ENCODE data around the gene CDC42.

DNA sequence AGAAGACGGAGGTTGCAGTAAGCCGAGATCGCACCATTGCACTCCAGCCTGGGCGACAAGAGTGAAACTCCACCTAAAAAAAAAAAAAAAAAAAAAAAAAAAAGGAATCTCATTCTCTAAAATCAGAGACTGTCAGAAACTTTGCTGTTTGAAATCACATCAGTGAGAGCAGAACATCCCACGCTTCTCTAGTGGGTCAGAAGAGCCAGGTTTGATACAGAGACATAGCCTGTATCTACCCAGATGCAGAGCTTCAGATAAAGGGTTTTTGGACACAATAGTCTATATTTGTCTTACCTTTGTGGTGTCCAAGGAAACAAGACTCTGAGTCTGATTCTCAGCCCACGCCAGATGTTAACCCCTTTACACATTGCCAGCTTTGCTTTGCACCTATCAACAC is 31.4 kb upstream of the CDC42 start:
- no peak for TF ChIP-seq ZZZ3 (IDR thresholded peaks at IDR 0.05; ENCODE audit: control insufficient read depth, insufficient read length, low read depth)
- TF ChIP-seq GABPA (IDR thresholded peaks at IDR 0.05; ENCODE audit: low read depth), result no peak
- TF ChIP-seq, protein P1, sequence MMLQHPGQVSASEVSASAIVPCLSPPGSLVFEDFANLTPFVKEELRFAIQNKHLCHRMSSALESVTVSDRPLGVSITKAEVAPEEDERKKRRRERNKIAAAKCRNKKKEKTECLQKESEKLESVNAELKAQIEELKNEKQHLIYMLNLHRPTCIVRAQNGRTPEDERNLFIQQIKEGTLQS (IDR thresholded peaks at IDR 0.05; ENCODE audit: borderline replicate concordance, extremely low read depth, low read depth, low read length), result no peak
- TF ChIP-seq, protein P2, sequence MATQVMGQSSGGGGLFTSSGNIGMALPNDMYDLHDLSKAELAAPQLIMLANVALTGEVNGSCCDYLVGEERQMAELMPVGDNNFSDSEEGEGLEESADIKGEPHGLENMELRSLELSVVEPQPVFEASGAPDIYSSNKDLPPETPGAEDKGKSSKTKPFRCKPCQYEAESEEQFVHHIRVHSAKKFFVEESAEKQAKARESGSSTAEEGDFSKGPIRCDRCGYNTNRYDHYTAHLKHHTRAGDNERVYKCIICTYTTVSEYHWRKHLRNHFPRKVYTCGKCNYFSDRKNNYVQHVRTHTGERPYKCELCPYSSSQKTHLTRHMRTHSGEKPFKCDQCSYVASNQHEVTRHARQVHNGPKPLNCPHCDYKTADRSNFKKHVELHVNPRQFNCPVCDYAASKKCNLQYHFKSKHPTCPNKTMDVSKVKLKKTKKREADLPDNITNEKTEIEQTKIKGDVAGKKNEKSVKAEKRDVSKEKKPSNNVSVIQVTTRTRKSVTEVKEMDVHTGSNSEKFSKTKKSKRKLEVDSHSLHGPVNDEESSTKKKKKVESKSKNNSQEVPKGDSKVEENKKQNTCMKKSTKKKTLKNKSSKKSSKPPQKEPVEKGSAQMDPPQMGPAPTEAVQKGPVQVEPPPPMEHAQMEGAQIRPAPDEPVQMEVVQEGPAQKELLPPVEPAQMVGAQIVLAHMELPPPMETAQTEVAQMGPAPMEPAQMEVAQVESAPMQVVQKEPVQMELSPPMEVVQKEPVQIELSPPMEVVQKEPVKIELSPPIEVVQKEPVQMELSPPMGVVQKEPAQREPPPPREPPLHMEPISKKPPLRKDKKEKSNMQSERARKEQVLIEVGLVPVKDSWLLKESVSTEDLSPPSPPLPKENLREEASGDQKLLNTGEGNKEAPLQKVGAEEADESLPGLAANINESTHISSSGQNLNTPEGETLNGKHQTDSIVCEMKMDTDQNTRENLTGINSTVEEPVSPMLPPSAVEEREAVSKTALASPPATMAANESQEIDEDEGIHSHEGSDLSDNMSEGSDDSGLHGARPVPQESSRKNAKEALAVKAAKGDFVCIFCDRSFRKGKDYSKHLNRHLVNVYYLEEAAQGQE (IDR thresholded peaks at IDR 0.05; ENCODE audit: low read depth, low read length), result no peak
- TF ChIP-seq, protein P3, sequence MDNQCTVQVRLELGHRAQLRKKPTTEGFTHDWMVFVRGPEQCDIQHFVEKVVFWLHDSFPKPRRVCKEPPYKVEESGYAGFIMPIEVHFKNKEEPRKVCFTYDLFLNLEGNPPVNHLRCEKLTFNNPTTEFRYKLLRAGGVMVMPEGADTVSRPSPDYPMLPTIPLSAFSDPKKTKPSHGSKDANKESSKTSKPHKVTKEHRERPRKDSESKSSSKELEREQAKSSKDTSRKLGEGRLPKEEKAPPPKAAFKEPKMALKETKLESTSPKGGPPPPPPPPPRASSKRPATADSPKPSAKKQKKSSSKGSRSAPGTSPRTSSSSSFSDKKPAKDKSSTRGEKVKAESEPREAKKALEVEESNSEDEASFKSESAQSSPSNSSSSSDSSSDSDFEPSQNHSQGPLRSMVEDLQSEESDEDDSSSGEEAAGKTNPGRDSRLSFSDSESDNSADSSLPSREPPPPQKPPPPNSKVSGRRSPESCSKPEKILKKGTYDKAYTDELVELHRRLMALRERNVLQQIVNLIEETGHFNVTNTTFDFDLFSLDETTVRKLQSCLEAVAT (IDR thresholded peaks at IDR 0.05), result no peak
- TF ChIP-seq MTA2 (IDR thresholded peaks at IDR 0.05; ENCODE audit: low read depth), result no peak
- no peak for TF ChIP-seq POLR2A (IDR thresholded peaks at IDR 0.05; ENCODE audit: low read depth, low read length)
- TF ChIP-seq, protein P4, sequence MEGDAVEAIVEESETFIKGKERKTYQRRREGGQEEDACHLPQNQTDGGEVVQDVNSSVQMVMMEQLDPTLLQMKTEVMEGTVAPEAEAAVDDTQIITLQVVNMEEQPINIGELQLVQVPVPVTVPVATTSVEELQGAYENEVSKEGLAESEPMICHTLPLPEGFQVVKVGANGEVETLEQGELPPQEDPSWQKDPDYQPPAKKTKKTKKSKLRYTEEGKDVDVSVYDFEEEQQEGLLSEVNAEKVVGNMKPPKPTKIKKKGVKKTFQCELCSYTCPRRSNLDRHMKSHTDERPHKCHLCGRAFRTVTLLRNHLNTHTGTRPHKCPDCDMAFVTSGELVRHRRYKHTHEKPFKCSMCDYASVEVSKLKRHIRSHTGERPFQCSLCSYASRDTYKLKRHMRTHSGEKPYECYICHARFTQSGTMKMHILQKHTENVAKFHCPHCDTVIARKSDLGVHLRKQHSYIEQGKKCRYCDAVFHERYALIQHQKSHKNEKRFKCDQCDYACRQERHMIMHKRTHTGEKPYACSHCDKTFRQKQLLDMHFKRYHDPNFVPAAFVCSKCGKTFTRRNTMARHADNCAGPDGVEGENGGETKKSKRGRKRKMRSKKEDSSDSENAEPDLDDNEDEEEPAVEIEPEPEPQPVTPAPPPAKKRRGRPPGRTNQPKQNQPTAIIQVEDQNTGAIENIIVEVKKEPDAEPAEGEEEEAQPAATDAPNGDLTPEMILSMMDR (IDR thresholded peaks at IDR 0.05 in 2 of 3, conservative IDR thresholded peaks at IDR 0.05 in 1 of 3; ENCODE audit: control insufficient read depth in 2 of 3, extremely low read depth in 1 of 3, insufficient read depth in 1 of 3, low read depth in 3 of 3, low read length in 3 of 3), result no peak
- TF ChIP-seq TCF7 (IDR thresholded peaks at IDR 0.05; ENCODE audit: borderline replicate concordance), result no peak
- TF ChIP-seq SMC3 (IDR thresholded peaks at IDR 0.05; ENCODE audit: borderline replicate concordance, low read length), result no peak
- no peak for TF ChIP-seq JUND (IDR thresholded peaks at IDR 0.05; ENCODE audit: low read depth, low read length)
- no peak for TF ChIP-seq EZH2 (IDR thresholded peaks at IDR 0.05; ENCODE audit: borderline replicate concordance, control insufficient read depth, low read depth, low read length)
- TF ChIP-seq POLR2AphosphoS5 (IDR thresholded peaks at IDR 0.05; ENCODE audit: low read length), result no peak
- TF ChIP-seq EGR1 (IDR thresholded peaks at IDR 0.05; ENCODE audit: borderline replicate concordance in 1 of 2, low read depth in 2 of 2, low read length in 2 of 2), result no peak

Data from GM12878 (cell line).